Endothelial cell of umbilical vein (primary cell): ENCODE data around the gene CCSER1. TPM values are rescaled to one million over a fixed set of nuclear protein-coding genes. Genes with fewer than 3 reads are reported as not detected.

Experiments used
- BruUV-seq: library from RNA; stranded (reverse); fragments of 400-500 nt; replicated peaks from 2 replicates; lab custom pipeline; 2021; lab: Mats Ljungman, UMichigan
- CTCF ChIA-PET: fragments of 300-600, 350-600 bp; sonication (Branson Sonifier 250); formaldehyde crosslinking; loops from one replicate; lab custom pipeline; 2021; ENCODE audit warnings: antibody characterized with exemption, inconsistent platforms; lab: Charles Lee
- POLR2A ChIA-PET: fragments of 300-600, 350-600 bp; sonication (Branson Sonifier 250); formaldehyde crosslinking; loops from one replicate; lab custom pipeline; 2021; ENCODE audit warnings: antibody characterized with exemption, inconsistent platforms; lab: Charles Lee
- DNase-seq: peaks from one replicate; pipeline ENCODE4 v3.0.0-alpha.2; 2011; ENCODE audit warnings: low read depth, low spot score
- FAIRE-seq: peaks from 2 replicates; lab custom pipeline; 2011; peaks lifted over from hg19 to GRCh38; lab: Jason Lieb, UNC
- H2AFZ ChIP-seq: 2 replicates; pipeline ENCODE4 v1.6.0; 2012; ENCODE audit warnings: low read depth, low read length, control low read depth, inconsistent platforms
- H3K27ac ChIP-seq: 2 replicates; pipeline ENCODE4 v1.5.1; 2011; ENCODE audit warnings: low read depth, mild to moderate bottlenecking, control low read depth, low read length, moderate library complexity; ENCODE audit not compliant: insufficient read depth
- H3K27me3 ChIP-seq, 2 experiments: 2 replicates each; pipeline versions ENCODE4 v1.6.0 to v1.6.1; 2011; ENCODE audit warnings: low read length in 2 of 2, mixed read lengths in 1 of 2; ENCODE audit not compliant: control insufficient read depth in 2 of 2, insufficient read depth in 2 of 2
- H3K36me3 ChIP-seq, 2 experiments: 2 replicates in 1 of 2; 3 replicates in 1 of 2; pipeline ENCODE4 v1.5.1; 2011; ENCODE audit warnings: low read length in 2 of 2, mild to moderate bottlenecking in 1 of 2, moderate library complexity in 1 of 2; ENCODE audit not compliant: control insufficient read depth in 2 of 2, insufficient read depth in 2 of 2; ENCODE audit errors: extremely low read depth in 1 of 2
- H3K4me1 ChIP-seq: 3 replicates; pipeline ENCODE4 v1.5.1; 2011; ENCODE audit warnings: mild to moderate bottlenecking, low read length; ENCODE audit not compliant: control insufficient read depth, insufficient read depth; ENCODE audit errors: extremely low read depth
- H3K4me2 ChIP-seq: 2 replicates; pipeline ENCODE4 v1.6.1; 2011; ENCODE audit warnings: low read length, control low read depth, mixed read lengths; ENCODE audit not compliant: insufficient read depth
- H3K4me3 ChIP-seq, 3 experiments: fragments of 200-600 bp in 1 of 3; sonication (generic), shearing (Covaris generic) in 1 of 3; replicated peaks in 1 of 3; 2 replicates each; pipeline ENCODE4 v1.5.1; 2011 to 2016; ENCODE audit warnings: control low read depth in 3 of 3, low read length in 3 of 3, mild to moderate bottlenecking in 2 of 3, inconsistent platforms in 1 of 3, low read depth in 1 of 3, moderate library complexity in 1 of 3; ENCODE audit not compliant: insufficient read depth in 1 of 3
- H3K79me2 ChIP-seq: 2 replicates; pipeline ENCODE4 v1.6.0; 2012; ENCODE audit warnings: low read length, inconsistent platforms; ENCODE audit not compliant: control insufficient read depth, insufficient read depth
- H3K9ac ChIP-seq: replicated peaks from 2 replicates; pipeline ENCODE3; 2011; ENCODE audit warnings: low read length, control low read depth; ENCODE audit not compliant: insufficient read depth; ENCODE audit errors: extremely low read depth
- H3K9me1 ChIP-seq: replicated peaks from 3 replicates; pipeline ENCODE4 v1.6.0; 2011; ENCODE audit warnings: mild to moderate bottlenecking, low read length; ENCODE audit not compliant: control insufficient read depth, insufficient read depth; ENCODE audit errors: extremely low read depth
- H3K9me3 ChIP-seq: replicated peaks from 2 replicates; pipeline ENCODE4 v1.5.1; 2012; ENCODE audit warnings: low read length, inconsistent platforms; ENCODE audit not compliant: control insufficient read depth, insufficient read depth
- H4K20me1 ChIP-seq: replicated peaks from 2 replicates; pipeline ENCODE3; 2011; ENCODE audit warnings: mild to moderate bottlenecking, low read length; ENCODE audit not compliant: control insufficient read depth, insufficient read depth; ENCODE audit errors: extremely low read depth
- EZH2 ChIP-seq: IDR thresholded peaks from 2 replicates; pipeline ENCODE4 v1.6.1; 2012; ENCODE audit warnings: borderline replicate concordance, low read depth, mild to moderate bottlenecking, moderate library complexity, low read length, inconsistent platforms; ENCODE audit not compliant: severe bottlenecking
- FOS ChIP-seq: IDR thresholded peaks from 2 replicates; pipeline ENCODE4 v1.6.1; 2011; ENCODE audit warnings: mild to moderate bottlenecking, low read length, moderate library complexity, borderline replicate concordance; ENCODE audit not compliant: insufficient read depth
- GATA2 ChIP-seq: IDR thresholded peaks from 2 replicates; pipeline ENCODE4 v1.7.0; 2011; ENCODE audit warnings: low read depth, mild to moderate bottlenecking, moderate library complexity, mixed read lengths, low read length; ENCODE audit not compliant: insufficient read length, insufficient read depth
- JUN ChIP-seq: IDR thresholded peaks from 2 replicates; pipeline ENCODE4 v1.6.1; 2011; ENCODE audit warnings: borderline replicate concordance, low read depth; ENCODE audit not compliant: insufficient read length, insufficient read depth
- MAX ChIP-seq: IDR thresholded peaks from 2 replicates; pipeline ENCODE4 v1.6.1; 2011; ENCODE audit not compliant: insufficient read depth, insufficient read length
- MYC ChIP-seq: IDR thresholded peaks from one replicate; pipeline ENCODE4 v1.6.1; 2011; ENCODE audit warnings: mild to moderate bottlenecking, low read depth, low read length
- POLR2A ChIP-seq: IDR thresholded peaks from 2 replicates; pipeline ENCODE4 v1.6.1; 2012; ENCODE audit warnings: low read depth, mild to moderate bottlenecking, control low read depth, low read length
- POLR2AphosphoS5 ChIP-seq: IDR thresholded peaks from 2 replicates; pipeline ENCODE4 v1.6.1; 2012; ENCODE audit warnings: low read depth, mild to moderate bottlenecking, control low read depth, low read length, moderate library complexity; ENCODE audit not compliant: insufficient read depth
- dilution Hi-C: fragments of 300-500 bp; cut with MboI; formaldehyde crosslinking; loops from one replicate; pipeline ENCODE4 v1.15.0; 2019; ENCODE audit warnings: low sequenced_read_pairs; ENCODE audit not compliant: extremely low pct_ligation_motif_present
- intact Hi-C: fragments of 100-400 bp; cut with micrococcal nuclease; formaldehyde crosslinking; loops from one replicate; pipeline ENCODE4 v1.10.0; 2022
- polyA plus RNA-seq, 4 experiments: library from polyadenylated mRNA; depleted of rRNA in 3 of 4; stranded (reverse) in 3 of 4; unstranded in 1 of 4; fragments of >200 nt; gene quantifications; 2 replicates each; pipeline versions ENCODE4 v1.2.1 to v1.2.3, GENCODE V29; 2011 to 2012; ENCODE audit warnings: missing spikeins in 1 of 4
- total RNA-seq: library from RNA; stranded (reverse); gene quantifications from 2 replicates; pipeline ENCODE4 v1.2.3, GENCODE V29; 2021
- TF ChIP-seq, protein P1 (sequence below), 2 donors: IDR thresholded peaks; 1 replicate in 1 of 2; 2 replicates in 1 of 2; pipeline ENCODE4 v1.5.1; 2011; ENCODE audit warnings: low read length in 2 of 2, mild to moderate bottlenecking in 2 of 2, moderate library complexity in 2 of 2, control low read depth in 1 of 2, inconsistent platforms in 1 of 2, low read depth in 1 of 2; ENCODE audit not compliant: insufficient read depth in 1 of 2; ENCODE audit errors: extremely low read depth in 1 of 2

Gene CCSER1
- total and polyA plus RNA-seq, 2 donors (not counting 3 experiments of a cell fraction or from before 2014, with no cell fraction given): 0.11 to 1.8 TPM

DNA sequence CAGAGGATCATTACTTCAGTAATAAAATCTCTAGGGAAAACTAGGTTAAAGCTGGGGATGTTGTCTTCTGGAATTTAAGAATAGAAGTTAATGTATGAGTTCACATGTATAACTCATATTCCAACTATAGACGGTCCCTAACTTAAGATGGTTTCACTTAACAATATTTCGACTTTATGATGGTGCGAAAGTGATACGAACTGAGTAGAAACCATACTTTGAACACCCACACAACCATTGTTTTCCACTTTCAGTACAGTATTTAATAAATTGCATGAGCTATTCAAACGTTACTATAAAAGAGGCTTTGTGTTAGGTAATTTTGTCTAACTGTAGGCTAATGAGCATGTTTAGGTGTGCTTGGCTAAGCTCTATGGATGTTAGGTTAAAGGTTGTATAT lies 38.7 kb downstream of the CCSER1 start:
- Histone ChIP-seq H3K27me3 (no peaks in the 10 kb centered on the region), H3K4me2 (no peak overlapping the region), H3K9ac (no peak overlapping the region), H2AFZ (no peak overlapping the region), H3K4me1 (no peaks in the 10 kb centered on the region), H3K9me3 (no peaks in the 10 kb centered on the region), H4K20me1 (no peaks in the 10 kb centered on the region), H3K36me3 (no peaks in the 10 kb centered on the region), H3K4me3 (no peak overlapping the region), H3K79me2 (no peaks in the 10 kb centered on the region), H3K27ac (no peak overlapping the region), H3K9me1 (no peaks in the 10 kb centered on the region)
- TF ChIP-seq JUN: no peak
- no peak for TF ChIP-seq EZH2
- TF ChIP-seq POLR2A: no peak
- TF ChIP-seq MAX: no peak
- no peak for TF ChIP-seq GATA2
- TF ChIP-seq POLR2AphosphoS5: no peak
- no peak for TF ChIP-seq FOS
- no peak for TF ChIP-seq MYC
- TF ChIP-seq, protein P1, sequence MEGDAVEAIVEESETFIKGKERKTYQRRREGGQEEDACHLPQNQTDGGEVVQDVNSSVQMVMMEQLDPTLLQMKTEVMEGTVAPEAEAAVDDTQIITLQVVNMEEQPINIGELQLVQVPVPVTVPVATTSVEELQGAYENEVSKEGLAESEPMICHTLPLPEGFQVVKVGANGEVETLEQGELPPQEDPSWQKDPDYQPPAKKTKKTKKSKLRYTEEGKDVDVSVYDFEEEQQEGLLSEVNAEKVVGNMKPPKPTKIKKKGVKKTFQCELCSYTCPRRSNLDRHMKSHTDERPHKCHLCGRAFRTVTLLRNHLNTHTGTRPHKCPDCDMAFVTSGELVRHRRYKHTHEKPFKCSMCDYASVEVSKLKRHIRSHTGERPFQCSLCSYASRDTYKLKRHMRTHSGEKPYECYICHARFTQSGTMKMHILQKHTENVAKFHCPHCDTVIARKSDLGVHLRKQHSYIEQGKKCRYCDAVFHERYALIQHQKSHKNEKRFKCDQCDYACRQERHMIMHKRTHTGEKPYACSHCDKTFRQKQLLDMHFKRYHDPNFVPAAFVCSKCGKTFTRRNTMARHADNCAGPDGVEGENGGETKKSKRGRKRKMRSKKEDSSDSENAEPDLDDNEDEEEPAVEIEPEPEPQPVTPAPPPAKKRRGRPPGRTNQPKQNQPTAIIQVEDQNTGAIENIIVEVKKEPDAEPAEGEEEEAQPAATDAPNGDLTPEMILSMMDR (IDR thresholded peaks at IDR 0.05; ENCODE audit: extremely low read depth in 1 of 2, insufficient read depth in 1 of 2, low read depth in 1 of 2, low read length in 2 of 2): no peak
- ChIA-PET CTCF (interaction anchor here (1.3 kb wide), 1 partner anchor 20 kb away, joined by 3 read pairs; no protein-coding TSS in a partner anchor), POLR2A (no interaction called here)
- intact Hi-C loops: no loop called here
- FAIRE-seq (no peak), DNase-seq (no peak)
- dilution Hi-C loops: no loop called here
- BruUV-seq: no TSS peak
